ENCODE measurements around the gene SMYD3.

GRCh38 chr1:245829194-245829593 is 677.9 kb downstream of the SMYD3 start:
- TF ChIP-seq CTCF (conservative IDR thresholded peaks at IDR 0.05): no peak
- TF ChIP-seq EZH2 (IDR thresholded peaks at IDR 0.05; ENCODE audit: low read depth): no peak
